HG03175 (cell line): ENCODE measurements around the gene GGT6.

Source experiments
- ATAC-seq: cut with Tn5 transposase; IDR thresholded peaks from one replicate; pipeline ENCODE4 v1.9.1; 2021; ENCODE audit warnings: mild to moderate bottlenecking, moderate library complexity; ENCODE audit not compliant: unreplicated experiment

Gene GGT6

DNA sequence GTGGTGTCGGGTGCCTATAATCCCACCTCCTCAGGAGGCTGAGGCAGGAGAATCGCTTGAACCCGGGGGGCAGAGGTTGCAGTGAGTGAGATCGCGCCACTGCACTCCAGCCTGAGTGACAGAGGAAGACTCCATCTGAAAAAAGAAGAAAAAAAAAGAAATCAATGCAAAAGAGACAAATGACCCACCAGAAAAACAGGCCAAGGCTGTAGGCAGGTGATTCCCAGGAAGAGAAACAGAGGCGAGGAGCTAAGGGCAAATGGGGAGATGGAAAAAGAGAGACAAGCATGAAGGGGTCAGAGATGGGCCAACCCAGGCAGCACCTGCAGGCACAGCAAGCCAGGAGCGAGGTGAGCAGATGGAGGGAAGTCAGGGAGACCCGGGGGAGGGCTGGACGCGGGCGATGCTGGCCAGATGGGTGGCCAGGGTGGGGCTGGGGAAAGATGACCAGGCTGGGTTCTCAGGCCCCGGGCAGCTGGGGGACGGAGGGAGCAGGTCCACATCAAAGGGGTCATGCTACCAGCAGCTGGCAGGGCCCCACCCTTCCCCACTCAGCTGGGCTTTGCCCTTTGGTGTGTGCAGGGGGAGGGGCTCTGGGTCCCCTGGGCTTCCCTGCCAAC is 30.7 kb downstream of the GGT6 start:
- ATAC-seq = no peak

- ATAC-seq = no peak
These were observed 32.7 kb downstream of the GGT6 start for GRCh38 chr17:4527566-4528125.

GRCh38 chr17:4527134-4527533 is 33.2 kb downstream of the GGT6 start:
- no peak for ATAC-seq

DNA sequence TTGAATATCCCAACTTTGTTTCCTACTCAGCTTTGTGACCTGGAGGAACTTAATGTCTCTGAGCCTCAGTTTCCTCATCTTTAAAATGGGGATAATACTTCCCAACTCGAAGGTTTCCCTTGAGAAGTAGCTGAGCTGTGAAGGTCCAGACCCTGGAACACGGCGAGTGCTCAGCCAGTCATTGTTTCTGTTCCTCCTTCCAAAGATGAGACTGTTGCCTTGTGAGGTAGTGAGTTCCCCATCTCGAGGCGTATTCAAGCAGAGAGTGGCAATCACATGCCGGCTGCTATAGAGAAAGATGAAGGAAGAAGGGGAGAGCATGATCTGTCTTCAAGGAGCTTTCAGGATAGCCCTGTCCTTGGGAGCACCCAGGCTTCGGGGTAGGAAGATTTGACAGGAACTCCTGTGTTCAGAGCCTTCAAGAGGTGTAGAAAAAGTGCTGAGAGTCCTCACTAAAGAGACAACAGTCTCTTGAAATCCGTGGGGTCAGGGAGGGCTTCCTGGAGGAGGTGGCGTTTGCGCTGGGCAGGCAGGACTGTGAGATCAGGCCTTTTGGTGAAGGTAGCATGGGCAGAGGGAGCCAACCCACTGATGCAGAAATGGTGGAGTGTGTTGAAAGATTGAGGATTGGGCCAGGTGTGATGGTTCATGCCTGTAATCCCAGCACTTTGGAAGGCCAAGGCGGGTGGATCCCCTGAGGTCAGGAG is 34.5 kb downstream of the GGT6 start:
- no peak for ATAC-seq

DNA sequence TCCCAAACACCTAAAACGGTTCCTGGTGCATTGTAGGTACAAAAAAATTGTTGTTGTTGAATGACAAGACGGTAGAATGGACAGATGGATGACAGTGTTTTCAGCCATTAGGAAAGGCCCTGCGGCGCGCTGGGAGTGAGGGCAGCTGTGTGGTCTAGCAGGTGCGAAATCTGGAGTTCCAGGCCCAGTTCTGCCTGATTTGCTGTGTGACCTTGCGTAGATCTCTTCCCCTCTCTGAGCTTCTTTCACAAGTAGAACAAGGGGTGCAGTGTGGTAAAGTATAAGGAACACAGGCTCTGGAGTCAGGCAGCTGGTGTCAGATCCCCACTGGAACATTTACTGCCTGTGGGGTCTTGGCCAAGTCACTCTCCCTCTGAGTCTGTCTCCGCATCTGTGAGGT is 36.4 kb downstream of the GGT6 start:
- ATAC-seq = no peak

DNA sequence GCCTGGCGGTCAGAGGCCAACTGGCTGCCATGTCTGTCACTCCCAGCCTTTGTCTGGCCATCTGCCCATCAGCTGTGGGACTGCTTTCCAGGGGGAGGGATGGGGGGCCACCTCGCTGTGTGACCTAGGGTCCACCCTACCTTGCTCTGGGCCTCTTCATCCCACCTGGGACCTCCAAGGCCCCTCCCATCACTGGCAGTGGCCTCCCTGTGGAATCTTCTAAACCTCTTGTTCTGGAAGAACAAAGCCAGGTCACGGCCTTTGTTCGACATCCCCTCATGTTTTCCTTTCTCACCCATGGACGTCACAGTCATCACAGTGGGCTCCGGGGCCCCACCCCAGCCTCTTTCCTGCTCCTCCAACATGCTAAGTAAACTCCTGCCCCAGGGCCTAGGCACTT is 37.7 kb downstream of the GGT6 start:
- no peak for ATAC-seq

- ATAC-seq = no peak
These were observed 39.3 kb downstream of the GGT6 start for GRCh38 chr17:4520894-4521600.

DNA sequence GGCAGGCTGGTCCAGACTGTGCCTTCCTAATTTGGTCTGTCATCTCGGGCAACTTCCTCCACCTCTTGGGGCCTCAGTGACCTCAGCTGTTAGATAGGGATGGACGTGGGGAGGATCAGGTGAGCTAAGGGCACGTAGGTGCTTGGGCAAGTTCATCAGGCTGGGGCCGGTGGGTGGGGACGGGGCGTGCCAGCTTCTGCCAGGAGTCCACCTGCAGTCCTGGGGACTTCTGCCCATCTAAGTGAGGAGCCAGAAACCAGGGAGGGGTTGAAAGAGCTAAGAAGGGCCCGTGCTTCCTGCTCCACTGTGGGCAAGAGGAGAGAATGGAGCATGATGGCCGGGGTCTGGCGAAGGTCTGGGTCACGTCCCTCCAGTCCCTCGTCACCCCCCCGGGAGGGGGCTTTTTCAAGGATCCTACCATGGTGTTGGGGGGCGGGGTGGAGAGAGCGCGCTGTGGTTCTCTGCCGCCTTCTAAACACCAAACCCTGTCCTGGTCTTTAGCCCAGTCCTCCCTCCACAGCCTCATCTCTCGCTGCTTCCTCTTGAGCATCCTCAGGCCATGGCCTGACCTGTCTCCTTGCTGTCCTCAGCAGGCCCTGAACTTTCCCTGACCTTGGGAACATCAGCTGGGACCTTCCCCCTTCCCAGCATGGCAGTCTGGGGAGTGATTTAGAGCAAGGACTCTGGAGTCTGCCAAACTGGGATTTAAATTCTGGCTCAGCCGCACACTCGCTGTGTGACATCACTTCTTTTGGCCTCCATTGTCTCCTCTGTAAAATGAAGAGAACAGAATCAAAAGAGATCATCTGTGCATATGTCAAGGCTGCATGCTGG is 40.1 kb downstream of the GGT6 start:
- no peak for ATAC-seq

GRCh38 chr17:4519361-4519788 is 41.0 kb downstream of the GGT6 start:
- ATAC-seq = no peak

DNA sequence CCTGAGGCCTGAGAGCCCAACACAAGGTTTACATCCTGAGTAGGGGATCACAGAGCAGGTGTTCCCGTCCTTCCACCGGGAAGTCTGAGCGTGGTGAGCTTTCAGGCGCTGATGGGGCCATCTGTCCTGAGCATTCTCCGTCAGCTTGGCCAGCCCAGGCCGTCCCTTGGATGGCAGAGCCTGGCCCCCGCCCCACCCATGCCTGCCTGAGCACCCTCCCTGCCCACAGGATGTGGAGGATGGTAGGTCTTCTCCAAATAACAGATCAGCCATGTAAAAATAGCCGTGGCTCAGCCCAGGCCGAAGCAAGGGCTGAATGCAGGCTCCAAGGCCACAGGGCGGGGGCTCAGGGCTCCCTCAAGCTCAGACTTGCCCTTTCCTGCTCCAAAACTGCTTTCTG is 41.5 kb downstream of the GGT6 start:
- ATAC-seq = no peak

- ATAC-seq = no peak
These were observed 43.6 kb downstream of the GGT6 start for GRCh38 chr17:4516735-4517134.

DNA sequence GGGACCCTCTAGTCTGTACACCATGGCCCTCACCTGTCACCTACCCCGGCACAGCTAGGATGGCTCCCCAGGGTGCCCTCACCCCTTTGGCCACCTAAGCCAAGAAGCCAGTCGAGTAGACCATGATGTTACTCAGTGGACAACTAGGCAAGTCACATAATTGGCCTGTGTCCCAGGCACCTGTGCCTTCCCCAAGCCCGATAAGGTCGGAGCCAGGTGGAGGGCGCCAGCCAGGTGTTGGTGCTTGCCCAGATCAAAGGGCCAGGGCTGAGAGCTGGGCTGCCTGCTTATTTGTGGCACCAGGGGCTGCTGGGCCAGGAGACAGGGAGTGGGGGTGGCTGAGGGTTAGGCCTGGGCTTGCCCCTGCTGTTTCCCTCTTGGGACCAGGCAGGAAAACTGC is 44.9 kb downstream of the GGT6 start:
- ATAC-seq = no peak

DNA sequence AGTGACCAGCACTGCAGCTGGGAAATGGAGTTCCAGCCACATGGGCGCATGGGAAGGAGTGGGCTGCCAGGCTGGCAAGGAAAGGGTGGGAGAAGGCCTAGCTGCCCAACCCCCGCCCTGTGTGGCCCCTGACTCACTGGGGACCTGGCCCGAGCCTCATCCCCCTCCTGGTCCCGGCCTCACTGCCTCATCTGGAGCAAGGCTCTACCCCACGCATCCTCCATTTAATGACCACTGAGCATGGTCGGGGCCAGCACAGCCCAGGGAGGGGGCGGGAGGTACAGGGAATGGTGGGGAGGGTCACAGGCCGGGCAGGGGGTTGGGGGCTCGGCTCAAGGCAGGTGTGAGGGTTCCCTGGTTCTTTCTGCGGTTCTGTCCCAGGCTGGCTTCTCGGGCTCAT is 45.6 kb downstream of the GGT6 start:
- no peak for ATAC-seq

GRCh38 chr17:4514206-4514605 is 46.2 kb downstream of the GGT6 start:
- no peak for ATAC-seq

DNA sequence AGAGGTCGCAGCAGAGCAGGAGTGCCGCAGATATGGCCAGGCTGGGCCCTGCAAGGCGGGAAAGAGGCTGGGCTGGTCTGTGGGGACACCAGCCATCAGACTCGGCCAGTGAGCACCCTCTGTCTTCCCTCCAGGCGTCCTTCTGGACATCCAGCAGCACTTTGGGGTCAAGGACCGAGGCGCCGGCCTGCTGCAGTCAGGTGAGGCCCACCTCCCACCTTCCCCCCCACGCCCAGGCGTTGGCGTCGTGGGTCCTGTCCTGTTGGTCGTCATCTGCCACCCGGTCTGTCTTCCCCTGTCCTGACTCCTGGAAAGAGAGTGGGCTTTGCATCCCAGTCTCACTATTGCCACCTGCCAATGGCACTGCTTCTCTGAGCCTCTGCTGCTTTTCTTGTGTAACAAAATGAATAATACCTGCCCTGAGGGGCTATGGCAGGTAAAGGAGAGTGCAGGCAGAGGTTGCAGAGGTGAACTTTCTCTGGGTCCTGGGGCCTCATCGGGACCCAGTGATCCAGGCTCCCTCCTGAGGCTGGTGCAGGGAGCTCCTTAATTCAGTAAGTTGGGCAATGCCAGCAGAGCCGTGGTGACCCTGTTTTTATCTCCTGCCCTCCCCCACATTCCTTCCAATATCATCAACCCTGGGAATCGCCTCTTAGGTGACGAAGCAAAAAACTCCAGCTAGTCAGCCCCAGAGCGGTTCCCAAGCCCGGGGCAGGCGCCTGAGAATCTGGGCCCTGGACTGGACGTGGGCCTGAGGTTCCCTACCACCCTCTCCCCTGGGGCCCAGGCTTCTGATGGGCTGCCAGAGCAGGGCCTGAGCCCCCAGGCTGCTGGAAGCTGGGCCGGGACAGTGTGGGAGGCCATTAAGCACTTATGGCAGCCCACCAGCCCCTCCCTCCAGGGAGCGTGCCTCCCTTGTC is 47.0 kb downstream of the GGT6 start:
- ATAC-seq = no peak

DNA sequence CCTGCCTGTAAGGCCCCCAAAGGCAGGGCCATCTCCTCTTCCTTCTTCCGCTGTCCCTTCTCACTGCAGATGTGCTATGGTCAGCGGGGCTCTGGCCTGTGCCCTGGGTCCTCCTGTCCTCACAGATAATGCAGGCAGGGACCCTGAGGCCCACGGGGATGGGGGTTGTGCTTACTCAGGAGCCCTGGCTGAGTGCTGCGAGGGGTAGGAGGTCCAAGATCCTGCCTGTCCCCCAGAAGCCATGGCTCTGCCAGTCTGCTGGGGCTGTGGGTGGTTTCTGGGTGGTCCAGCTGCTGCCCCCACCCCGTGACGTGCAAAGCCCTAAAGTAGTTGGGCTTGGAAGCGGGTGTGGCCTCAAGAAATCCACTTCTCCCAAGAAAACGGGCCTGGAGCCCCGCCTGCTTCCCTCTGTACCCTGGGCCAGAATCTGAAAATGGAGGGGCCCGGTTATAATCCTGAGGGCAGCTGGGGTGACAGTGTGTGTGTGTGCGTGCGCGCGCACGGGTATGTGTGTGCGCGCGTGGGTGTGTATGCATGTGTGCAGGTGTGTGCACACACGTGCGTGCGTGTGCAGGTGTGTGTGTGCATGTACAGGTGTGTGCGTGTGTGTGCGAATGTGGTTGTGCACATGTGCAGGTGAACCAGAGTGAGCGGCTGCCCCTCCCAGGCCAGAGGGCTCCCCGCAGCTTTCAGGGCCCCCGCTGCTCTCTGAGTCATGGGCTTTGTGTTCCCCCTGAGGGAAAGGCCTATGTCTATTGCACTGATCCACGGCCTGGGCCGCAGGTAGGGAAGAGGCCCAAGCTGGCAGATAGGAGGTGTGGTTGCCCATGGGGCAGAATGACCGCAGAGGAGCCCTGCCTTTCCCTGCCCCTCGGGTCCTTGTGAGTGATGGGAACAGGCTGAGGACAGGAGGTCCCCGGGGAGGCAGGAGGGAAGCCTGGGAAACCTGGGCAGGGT is 47.9 kb downstream of the GGT6 start:
- ATAC-seq = no peak

- ATAC-seq = no peak
These were observed 49.0 kb downstream of the GGT6 start for GRCh38 chr17:4511199-4511932.

- no peak for ATAC-seq
These were observed 49.8 kb downstream of the GGT6 start for GRCh38 chr17:4510618-4510941.
